Large intestine (tissue), 3 donors: Measurements from ENCODE around the gene TMC2. TPM values are rescaled to one million over a fixed set of nuclear protein-coding genes. Genes with fewer than 3 reads are reported as not detected.

ENCODE experiments used
- DNase-seq, 2 donors: peaks; one replicate each; pipeline versions ENCODE4 v3.0.0 to v3.0.0-alpha.2; 2013
- H3K27ac ChIP-seq: one replicate; pipeline ENCODE4 v1.5.1; 2013; ENCODE audit warnings: low read length
- H3K27me3 ChIP-seq: 2 replicates; pipeline ENCODE4 v1.6.1; 2013; ENCODE audit warnings: low read length; ENCODE audit not compliant: control insufficient read depth, insufficient read depth
- H3K36me3 ChIP-seq: 2 replicates; pipeline ENCODE4 v1.6.1; 2013; ENCODE audit warnings: low read length; ENCODE audit not compliant: control insufficient read depth, insufficient read depth
- H3K4me1 ChIP-seq: one replicate; pipeline ENCODE4 v1.6.1; 2013; ENCODE audit warnings: low read length; ENCODE audit not compliant: control insufficient read depth, insufficient read depth
- H3K4me3 ChIP-seq: one replicate; pipeline ENCODE4 v1.5.1; 2013; ENCODE audit warnings: low read length
- H3K9me3 ChIP-seq: one replicate; pipeline ENCODE4 v1.6.1; 2013; ENCODE audit warnings: mild to moderate bottlenecking, low read depth, low read length, moderate library complexity; ENCODE audit not compliant: control insufficient read depth
- WGBS: methylation state at CpG from one replicate; pipeline ENCODE4 v1.1.5; 2013; ENCODE audit warnings: low lambda C conversion rate; ENCODE audit not compliant: insufficient coverage; 5-methylcytosine and 5-hydroxymethylcytosine counted together
- polyA plus RNA-seq: library from polyadenylated mRNA; unstranded; fragments of 120-200 nt; gene quantifications from one replicate; pipeline ENCODE4 v1.2.1, GENCODE V29; 2013

TMC2 gene
- polyA plus RNA-seq, 1 donor, result 0.45 TPM

DNA sequence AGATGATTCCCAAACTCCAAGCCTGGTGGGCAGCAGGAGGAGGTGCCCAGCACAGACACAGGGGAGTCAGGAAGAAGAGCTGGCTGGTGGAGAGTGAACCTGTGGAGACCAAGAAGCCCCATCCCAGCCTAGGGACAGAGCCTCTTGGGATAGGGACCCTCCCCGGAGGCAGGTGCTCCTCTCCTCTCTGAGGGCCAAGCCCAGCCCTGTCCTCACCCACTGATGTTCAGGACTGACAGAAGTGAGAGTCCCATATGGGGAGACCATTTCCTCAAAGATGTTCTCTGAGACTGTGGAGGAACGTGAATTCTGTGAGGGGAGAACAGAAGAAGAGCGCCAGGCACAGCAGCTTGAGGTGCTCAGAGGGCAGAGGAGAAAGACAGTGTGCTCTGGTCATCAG, 153.8 kb downstream of the TMC2 start:
- no peak overlapping the region for H3K4me3 ChIP-seq
- peaks cover 73% of the 10 kb centered on the region for H3K27me3 ChIP-seq
- H3K9me3 ChIP-seq, result peaks cover 4% of the 10 kb centered on the region
- WGBS, result no CpG with 5 or more reads among the region's 3 CpGs
- no peak for DNase-seq
- H3K4me1 ChIP-seq, result no peaks in the 10 kb centered on the region
- no peaks in the 10 kb centered on the region for H3K36me3 ChIP-seq
- H3K27ac ChIP-seq, result no peak overlapping the region

GRCh38 chr20:2690718-2691117, 154.3 kb downstream of the TMC2 start:
- Histone ChIP-seq H3K36me3 (no peaks in the 10 kb centered on the region), H3K9me3 (peaks cover 4% of the 10 kb centered on the region), H3K4me3 (no peak overlapping the region), H3K27ac (no peak overlapping the region), H3K4me1 (no peaks in the 10 kb centered on the region), H3K27me3 (peaks cover 74% of the 10 kb centered on the region)
- no peak for DNase-seq
- 86% methylated on average over 1 of the region's 6 CpGs for WGBS

DNA sequence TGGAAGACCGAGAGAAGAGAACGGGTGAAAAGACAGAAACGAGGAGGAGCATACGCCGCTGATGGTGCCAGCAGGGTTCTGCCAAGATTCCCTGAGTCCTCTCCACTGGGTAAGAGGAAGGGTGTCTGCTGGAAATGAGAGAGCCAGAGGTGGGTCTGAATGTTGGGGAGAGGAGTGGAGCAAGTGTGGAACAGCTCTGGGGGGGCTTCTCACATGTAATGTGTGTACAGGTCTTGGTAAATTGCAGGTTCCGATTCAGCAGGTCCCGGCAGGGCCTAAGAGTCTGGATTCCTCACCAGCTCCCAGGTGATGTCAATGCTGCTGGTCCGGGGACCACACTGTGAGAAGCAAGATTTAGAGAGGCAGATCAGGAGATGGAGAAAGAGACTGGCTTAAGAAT, 154.8 kb downstream of the TMC2 start:
- Histone ChIP-seq H3K9me3 (peaks cover 4% of the 10 kb centered on the region), H3K27me3 (peaks cover 75% of the 10 kb centered on the region), H3K4me3 (no peak overlapping the region), H3K4me1 (no peaks in the 10 kb centered on the region), H3K36me3 (no peaks in the 10 kb centered on the region), H3K27ac (no peak overlapping the region)
- no peak for DNase-seq
- WGBS, result no CpG with 5 or more reads among the region's 8 CpGs

Other genes starting within 250 kb of the TMC2 start
- 0.25 TPM for gene TGM3, start 240.6 kb upstream of the TMC2 start, polyA plus RNA-seq
- gene TGM6, start 155.7 kb upstream of the TMC2 start, polyA plus RNA-seq, result not detected
- gene SNRPB, start 65.8 kb upstream of the TMC2 start, polyA plus RNA-seq, result 143 TPM
- 10.2 TPM for gene ZNF343, start 27.7 kb upstream of the TMC2 start, polyA plus RNA-seq
- gene NOP56, start 116.1 kb downstream of the TMC2 start, polyA plus RNA-seq, result 208 TPM
- 124 TPM for gene IDH3B, start 127.6 kb downstream of the TMC2 start, polyA plus RNA-seq
- 12.2 TPM for gene EBF4, start 156.2 kb downstream of the TMC2 start, polyA plus RNA-seq